Ascending aorta (tissue), 2 donors: ENCODE measurements around the gene MAML2. TPM values are rescaled to one million over a fixed set of nuclear protein-coding genes. Genes with fewer than 3 reads are reported as not detected.

ENCODE experiments used
- DNase-seq, 2 donors: peaks; one replicate each; pipeline ENCODE4 v3.0.0-alpha.2; 2019; ENCODE audit warnings: low spot score in 2 of 2
- H3K27ac ChIP-seq, 2 donors: fragments of 200-600 bp; sonication (generic); one replicate each; pipeline ENCODE4 v1.5.1; 2016 to 2017; ENCODE audit warnings: mild to moderate bottlenecking in 1 of 2
- H3K27me3 ChIP-seq: fragments of 200-600 bp; sonication (generic); one replicate; pipeline ENCODE4 v1.5.1; 2017
- H3K36me3 ChIP-seq, 2 donors: fragments of 200-600 bp; sonication (generic); one replicate each; pipeline ENCODE4 v1.5.1; 2016
- H3K4me1 ChIP-seq, 2 donors: fragments of 200-600 bp; sonication (generic); one replicate each; pipeline ENCODE4 v1.5.1; 2016 to 2017; ENCODE audit warnings: mild to moderate bottlenecking in 1 of 2
- H3K4me3 ChIP-seq, 2 donors: fragments of 200-600 bp; sonication (generic); one replicate each; pipeline ENCODE4 v1.5.1; 2016 to 2017; ENCODE audit warnings: mild to moderate bottlenecking in 1 of 2
- H3K9me3 ChIP-seq, 2 donors: fragments of 200-600 bp; sonication (generic); one replicate each; pipeline ENCODE4 v1.5.1; 2016
- CTCF ChIP-seq, 3 experiments: fragments of 200-600 bp in 2 of 3; fragments of 450-650 bp in 1 of 3; sonication (generic) in 2 of 3; IDR thresholded peaks; one replicate each; pipeline ENCODE4 v1.5.1; 2016 to 2019; ENCODE audit warnings: antibody characterized with exemption in 3 of 3, mild to moderate bottlenecking in 1 of 3, moderate library complexity in 1 of 3
- intact Hi-C: fragments of 100-400 bp; cut with DNase I; formaldehyde crosslinking; loops from one replicate; pipeline ENCODE4 v1.15.1; 2023
- total RNA-seq: library from RNA; depleted of rRNA; stranded (reverse); fragments of >200 nt; gene quantifications from one replicate; pipeline ENCODE4 v1.1.0, GENCODE V29; 2016

The MAML2 gene
- total RNA-seq, 1 donor from 2014 or later = 13.2 TPM

GRCh38 chr11:96242971-96243647 lies 99.9 kb downstream of the MAML2 start:
- peak overlapping the region; percentile 87 to 90 for H3K27ac ChIP-seq
- peak; percentile 88 to 97 for DNase-seq
- peak overlapping the region; percentile 59 to 61 for H3K4me3 ChIP-seq
- H3K27me3 ChIP-seq = no peaks in the 10 kb centered on the region
- peaks cover 0 to 5% of the 10 kb centered on the region in 2 donors for H3K9me3 ChIP-seq
- no peaks in the 10 kb centered on the region for H3K36me3 ChIP-seq
- no peak for TF ChIP-seq CTCF (IDR thresholded peaks at IDR 0.05)
- intact Hi-C loops = loop anchor here (2.0 to 10.0 kb wide), 3 partner anchors 64 to 318 kb away; partner anchors contain the start of genes MAML2 and MTMR2
- peaks cover 0 to 23% of the 10 kb centered on the region in 2 donors for H3K4me1 ChIP-seq

- Histone ChIP-seq H3K36me3 (no peaks in the 10 kb centered on the region), H3K27ac (peak overlapping the region; percentile 87 to 90), H3K27me3 (no peaks in the 10 kb centered on the region), H3K4me1 (peaks cover 0 to 22% of the 10 kb centered on the region in 2 donors), H3K9me3 (peaks cover 0 to 5% of the 10 kb centered on the region in 2 donors), H3K4me3 (peak overlapping the region; percentile 59 to 61)
- DNase-seq = no peak
- intact Hi-C loops = loop anchor here (2.0 to 10.0 kb wide), 3 partner anchors 64 to 318 kb away; partner anchors contain the start of genes MAML2 and MTMR2
- TF ChIP-seq CTCF (IDR thresholded peaks at IDR 0.05) = no peak
These were observed 100.7 kb downstream of the MAML2 start for GRCh38 chr11:96242191-96242847.

GRCh38 chr11:96241331-96241841 lies 101.6 kb downstream of the MAML2 start:
- Histone ChIP-seq H3K4me3 (no peak overlapping the region), H3K27me3 (no peaks in the 10 kb centered on the region), H3K9me3 (peaks cover 0 to 5% of the 10 kb centered on the region in 2 donors), H3K27ac (peak overlapping the region; percentile 87 to 90), H3K4me1 (peaks cover 0 to 20% of the 10 kb centered on the region in 2 donors), H3K36me3 (no peaks in the 10 kb centered on the region)
- no peak for TF ChIP-seq CTCF (IDR thresholded peaks at IDR 0.05)
- intact Hi-C loops = loop anchor here (10.0 kb wide), 1 partner anchor 317 kb away; the partner anchor contains the start of gene MTMR2
- DNase-seq = no peak

DNA sequence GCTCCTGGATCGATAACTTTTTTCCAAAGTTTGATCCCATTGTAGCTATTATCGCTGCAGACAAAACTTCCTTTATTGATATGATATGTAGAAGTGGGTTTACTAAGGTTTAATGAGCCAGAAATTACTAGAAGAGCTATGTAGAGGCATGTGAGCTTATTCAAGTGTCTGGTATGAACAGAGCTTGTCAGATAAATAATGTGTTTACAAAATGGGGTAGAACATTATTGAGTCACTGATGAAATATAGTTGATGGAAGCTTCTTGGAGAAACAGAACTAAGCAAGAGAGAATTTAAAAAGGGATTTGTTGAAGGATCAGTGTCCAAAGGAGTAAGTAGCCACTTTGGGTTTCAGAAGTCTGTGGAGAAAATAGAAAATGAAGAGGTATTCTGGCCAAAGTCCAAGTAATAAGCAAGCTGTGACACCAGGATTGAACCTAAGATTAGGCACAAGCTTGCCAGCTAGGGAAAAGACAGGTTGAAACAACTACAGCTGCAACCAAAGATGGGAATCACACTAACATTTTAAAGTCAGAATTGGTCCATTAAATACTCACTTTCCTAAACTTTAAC lies 104.3 kb downstream of the MAML2 start:
- intact Hi-C loops = loop anchor here (5.0 kb wide), 1 partner anchor 76 kb away; no protein-coding TSS in a partner anchor
- Histone ChIP-seq H3K9me3 (peaks cover 0 to under 1% of the 10 kb centered on the region in 2 donors), H3K36me3 (no peaks in the 10 kb centered on the region), H3K4me3 (no peak overlapping the region), H3K27me3 (no peaks in the 10 kb centered on the region), H3K27ac (peak overlapping the region; percentile 53 to 60), H3K4me1 (peaks cover 0 to 28% of the 10 kb centered on the region in 2 donors)
- no peak for TF ChIP-seq CTCF (IDR thresholded peaks at IDR 0.05)
- no peak for DNase-seq

DNA sequence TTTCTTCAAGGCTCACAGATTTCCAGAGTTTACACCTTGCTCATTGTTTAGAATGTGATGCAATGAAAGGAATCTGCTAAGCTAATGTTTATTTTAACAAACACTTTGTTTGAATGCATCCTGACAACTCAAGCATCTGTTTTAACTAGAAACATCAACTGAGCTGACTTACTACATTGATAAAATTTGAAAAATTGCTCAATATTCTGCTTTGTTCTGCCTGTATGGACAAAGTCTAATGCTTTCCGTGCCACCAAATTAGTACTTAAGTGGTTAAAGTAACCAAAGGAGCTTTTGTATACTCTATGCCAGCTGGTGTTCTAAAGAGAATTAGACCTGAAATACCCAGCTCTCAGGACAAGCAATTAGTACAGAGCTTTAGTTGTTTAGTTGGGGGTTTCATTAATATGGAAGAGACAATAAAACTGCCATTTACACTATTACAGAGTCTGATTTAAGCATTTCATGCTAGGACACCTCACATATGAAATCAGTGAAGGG lies 105.2 kb downstream of the MAML2 start:
- intact Hi-C loops = loop anchor here (5.0 kb wide), 1 partner anchor 76 kb away; no protein-coding TSS in a partner anchor
- H3K27ac ChIP-seq = peak overlapping the region; percentile 53 to 60
- H3K4me1 ChIP-seq = peaks cover 0 to 26% of the 10 kb centered on the region in 2 donors
- no peaks in the 10 kb centered on the region for H3K27me3 ChIP-seq
- H3K36me3 ChIP-seq = no peaks in the 10 kb centered on the region
- no peak for DNase-seq
- no peak for TF ChIP-seq CTCF (IDR thresholded peaks at IDR 0.05)
- peak overlapping the region in 1 of 2 donors; percentile 53 for H3K4me3 ChIP-seq
- no peaks in the 10 kb centered on the region for H3K9me3 ChIP-seq
